ENCODE data around the gene MAN1A1. TPM values are rescaled to one million over a fixed set of nuclear protein-coding genes. Genes with fewer than 3 reads are reported as not detected.

MAN1A1 gene
- total RNA-seq, 1 experiment from 2014 or later: 13.3 TPM

GRCh38 chr6:119318176-119318575, 31.4 kb downstream of the MAN1A1 start:
- H3K27me3 Mint-ChIP-seq (ENCODE audit: unreplicated experiment): no peaks in the 10 kb centered on the region
- TF ChIP-seq CTCF (IDR thresholded peaks at IDR 0.05; ENCODE audit: unreplicated experiment): no peak
- no peak for DNase-seq
- H3K9me3 Mint-ChIP-seq (ENCODE audit: low read depth, unreplicated experiment): no peaks in the 10 kb centered on the region
- CTCF ChIA-PET: no interaction called here
- no peaks in the 10 kb centered on the region for H3K36me3 Mint-ChIP-seq (ENCODE audit: insufficient read depth, unreplicated experiment)
- H3K4me3 Mint-ChIP-seq (ENCODE audit: low read depth, unreplicated experiment): no peak overlapping the region
- no peak overlapping the region for H3K27ac Mint-ChIP-seq (ENCODE audit: unreplicated experiment)
- peaks cover 5% of the 10 kb centered on the region for H3K4me1 Mint-ChIP-seq (ENCODE audit: low read depth, unreplicated experiment)
- intact Hi-C loops (cut with micrococcal nuclease; ENCODE audit: unreplicated experiment): no loop called here
- BruUV-seq (replicated peaks): no TSS peak

- Mint-ChIP-seq H3K4me3 (ENCODE audit: low read depth, unreplicated experiment) (no peak overlapping the region), H3K9me3 (ENCODE audit: low read depth, unreplicated experiment) (no peaks in the 10 kb centered on the region), H3K27me3 (ENCODE audit: unreplicated experiment) (no peaks in the 10 kb centered on the region), H3K4me1 (ENCODE audit: low read depth, unreplicated experiment) (peaks cover 9% of the 10 kb centered on the region), H3K36me3 (ENCODE audit: insufficient read depth, unreplicated experiment) (no peaks in the 10 kb centered on the region), H3K27ac (ENCODE audit: unreplicated experiment) (no peak overlapping the region)
- intact Hi-C loops (cut with micrococcal nuclease; ENCODE audit: unreplicated experiment): no loop called here
- CTCF ChIA-PET: no interaction called here
- BruUV-seq (replicated peaks): no TSS peak
- TF ChIP-seq CTCF (IDR thresholded peaks at IDR 0.05; ENCODE audit: unreplicated experiment): no peak
- DNase-seq: no peak
Observed at GRCh38 chr6:119317007-119317406, 32.6 kb downstream of the MAN1A1 start.

GRCh38 chr6:119314885-119315272, 34.7 kb downstream of the MAN1A1 start:
- Mint-ChIP-seq H3K4me1 (ENCODE audit: low read depth, unreplicated experiment) (peaks cover 28% of the 10 kb centered on the region), H3K9me3 (ENCODE audit: low read depth, unreplicated experiment) (no peaks in the 10 kb centered on the region), H3K27ac (ENCODE audit: unreplicated experiment) (no peak overlapping the region), H3K36me3 (ENCODE audit: insufficient read depth, unreplicated experiment) (no peaks in the 10 kb centered on the region), H3K4me3 (ENCODE audit: low read depth, unreplicated experiment) (no peak overlapping the region), H3K27me3 (ENCODE audit: unreplicated experiment) (no peaks in the 10 kb centered on the region)
- BruUV-seq (replicated peaks): no TSS peak
- TF ChIP-seq CTCF (IDR thresholded peaks at IDR 0.05; ENCODE audit: unreplicated experiment): no peak
- intact Hi-C loops (cut with micrococcal nuclease; ENCODE audit: unreplicated experiment): no loop called here
- DNase-seq: no peak
- CTCF ChIA-PET: interaction anchor here (1.2 kb wide), 1 partner anchor 168 kb away, joined by 3 read pairs; no protein-coding TSS in a partner anchor

- BruUV-seq (replicated peaks): no TSS peak
- H3K36me3 Mint-ChIP-seq (ENCODE audit: insufficient read depth, unreplicated experiment): no peaks in the 10 kb centered on the region
- H3K4me1 Mint-ChIP-seq (ENCODE audit: low read depth, unreplicated experiment): peaks cover 34% of the 10 kb centered on the region
- no peak for TF ChIP-seq CTCF (IDR thresholded peaks at IDR 0.05; ENCODE audit: unreplicated experiment)
- CTCF ChIA-PET: interaction anchor here (1.2 kb wide), 1 partner anchor 167 kb away, joined by 3 read pairs; no protein-coding TSS in a partner anchor
- intact Hi-C loops (cut with micrococcal nuclease; ENCODE audit: unreplicated experiment): no loop called here
- H3K9me3 Mint-ChIP-seq (ENCODE audit: low read depth, unreplicated experiment): no peaks in the 10 kb centered on the region
- H3K27me3 Mint-ChIP-seq (ENCODE audit: unreplicated experiment): no peaks in the 10 kb centered on the region
- no peak overlapping the region for H3K27ac Mint-ChIP-seq (ENCODE audit: unreplicated experiment)
- no peak for DNase-seq
- H3K4me3 Mint-ChIP-seq (ENCODE audit: low read depth, unreplicated experiment): no peak overlapping the region
Observed at GRCh38 chr6:119313937-119314884, 35.4 kb downstream of the MAN1A1 start.
